Activated CD4-positive, alpha-beta T cell treated with anti-CD3 and anti-CD28 coated beads for 4 hours (primary cell): ENCODE results near the gene PIMREG.

Experiments
- DNase-seq, 2 donors: peaks; one replicate each; pipeline ENCODE4 v3.0.0-alpha.2; 2020

PIMREG gene

DNA sequence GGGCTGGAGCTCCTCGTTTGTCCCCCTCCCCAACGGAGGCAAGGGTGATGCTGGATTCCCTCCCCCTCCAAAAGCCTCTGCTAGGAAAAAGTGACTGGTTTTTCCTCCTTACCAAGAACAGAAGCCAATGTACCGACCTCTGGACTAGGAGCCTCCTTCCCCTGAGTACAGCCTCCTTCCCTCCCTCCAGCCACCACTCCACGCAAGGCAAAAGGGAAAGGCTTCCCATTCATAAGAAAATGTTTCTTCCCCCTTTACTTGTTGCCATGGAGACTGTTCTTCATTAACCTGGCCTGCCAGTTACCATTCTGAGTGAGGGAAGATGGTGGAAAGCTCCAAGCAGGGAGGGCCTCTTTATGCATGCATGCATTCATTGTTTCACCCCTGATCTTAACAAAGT lies 4.3 kb upstream of the PIMREG start:
- DNase-seq, result no peak

DNA sequence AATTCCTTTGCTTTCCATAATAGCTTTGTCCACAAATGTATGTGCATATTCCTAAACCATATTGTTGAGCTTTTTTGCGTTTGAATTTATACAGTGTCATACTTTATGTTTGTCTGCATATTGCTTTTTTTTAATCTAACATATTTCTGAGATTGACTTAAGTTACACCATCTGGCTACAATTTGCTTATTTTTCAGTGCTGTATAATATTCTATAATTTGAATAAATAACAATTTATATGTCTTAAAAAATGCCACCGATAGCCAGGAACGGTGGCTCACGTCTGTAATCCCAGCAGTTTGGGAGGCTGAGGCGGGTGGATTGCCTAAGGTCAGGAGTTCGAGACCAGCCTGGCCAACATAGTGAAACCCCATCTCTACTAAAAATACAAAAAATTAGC lies 1.5 kb upstream of the PIMREG start:
- DNase-seq, result no peak

DNA sequence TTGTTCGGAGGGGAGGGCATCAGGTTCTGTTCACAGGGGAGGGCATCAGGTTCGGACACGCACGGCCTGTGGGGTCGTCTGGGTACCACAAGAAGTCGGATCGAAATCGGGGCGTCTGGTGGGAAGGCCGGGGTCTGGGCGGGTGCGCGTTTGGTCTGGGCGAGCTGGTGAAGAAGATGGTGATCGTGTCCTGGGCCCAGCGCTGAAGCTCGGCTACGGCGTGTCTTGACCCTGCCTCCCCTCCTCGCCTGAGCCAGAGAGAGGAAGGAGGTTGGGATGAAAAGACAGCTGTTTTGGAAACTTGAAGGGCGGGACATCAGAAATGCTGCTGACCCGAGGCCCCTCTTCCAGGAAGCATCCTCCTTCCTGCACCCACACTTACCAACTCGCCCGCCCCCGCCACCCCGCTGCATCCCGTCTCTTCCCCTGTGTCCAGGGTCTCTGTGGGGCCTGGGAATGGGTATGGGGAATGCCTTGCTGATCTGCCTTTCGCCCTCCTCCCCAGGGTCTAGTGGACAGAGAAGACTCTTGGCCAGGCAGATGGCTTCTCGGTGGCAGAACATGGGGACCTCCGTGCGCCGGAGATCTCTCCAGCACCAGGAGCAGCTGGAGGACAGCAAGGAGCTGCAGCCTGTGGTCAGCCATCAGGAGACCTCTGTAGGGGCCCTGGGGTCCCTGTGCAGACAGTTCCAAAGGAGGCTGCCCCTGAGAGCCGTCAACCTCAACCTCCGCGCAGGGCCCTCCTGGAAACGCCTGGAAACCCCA lies 498 bp downstream of the PIMREG start:
- no peak for DNase-seq

DNA sequence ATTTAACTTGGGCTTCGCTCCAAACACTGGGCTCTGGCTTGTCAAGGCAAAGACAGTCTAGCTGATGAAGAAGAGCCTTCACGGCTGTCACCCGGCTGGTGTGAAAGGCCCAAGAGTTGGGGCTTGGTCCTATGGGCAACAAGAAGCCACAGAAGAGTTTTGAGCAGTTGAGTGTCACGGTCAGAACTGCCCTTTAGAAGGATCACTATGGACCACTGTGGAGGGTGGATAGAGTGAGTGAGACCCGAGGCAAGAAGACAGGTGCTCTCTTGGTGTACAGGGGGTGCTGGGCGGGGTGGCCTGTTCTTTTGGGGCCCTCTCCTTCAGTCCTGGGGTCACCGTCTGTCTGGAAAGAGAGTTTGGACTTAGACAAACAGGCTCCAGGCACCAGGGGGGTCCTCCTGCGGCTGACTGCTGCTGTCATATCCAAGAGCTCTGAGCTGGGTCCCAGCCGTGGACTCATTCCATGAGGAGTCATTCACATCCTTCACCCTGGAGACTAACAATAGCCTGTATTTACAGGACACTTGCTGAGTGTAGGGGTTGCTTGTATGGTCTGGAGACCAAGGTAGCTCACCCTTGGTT lies 2.4 kb downstream of the PIMREG start:
- no peak for DNase-seq

DNA sequence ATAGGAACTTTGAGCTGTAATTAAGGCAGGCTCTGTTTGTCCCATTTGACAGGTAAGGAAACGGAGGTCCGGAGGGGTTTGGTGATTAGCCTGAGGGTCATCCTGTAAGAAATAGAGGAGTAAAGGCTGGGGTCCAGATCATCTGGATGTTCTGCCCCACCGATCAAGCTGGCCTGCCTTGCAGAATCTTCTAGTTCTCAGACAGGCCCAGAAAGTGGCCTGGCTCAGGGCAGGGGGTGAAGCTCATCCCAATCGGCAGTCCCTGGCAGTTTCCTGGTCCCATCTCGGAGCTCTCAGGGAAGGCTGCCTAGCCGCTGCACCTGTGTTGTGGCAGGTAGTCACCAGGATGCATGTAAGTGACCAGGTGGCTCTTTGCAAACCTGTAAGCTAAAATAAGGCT lies 4.2 kb downstream of the PIMREG start:
- DNase-seq, result no peak

DNA sequence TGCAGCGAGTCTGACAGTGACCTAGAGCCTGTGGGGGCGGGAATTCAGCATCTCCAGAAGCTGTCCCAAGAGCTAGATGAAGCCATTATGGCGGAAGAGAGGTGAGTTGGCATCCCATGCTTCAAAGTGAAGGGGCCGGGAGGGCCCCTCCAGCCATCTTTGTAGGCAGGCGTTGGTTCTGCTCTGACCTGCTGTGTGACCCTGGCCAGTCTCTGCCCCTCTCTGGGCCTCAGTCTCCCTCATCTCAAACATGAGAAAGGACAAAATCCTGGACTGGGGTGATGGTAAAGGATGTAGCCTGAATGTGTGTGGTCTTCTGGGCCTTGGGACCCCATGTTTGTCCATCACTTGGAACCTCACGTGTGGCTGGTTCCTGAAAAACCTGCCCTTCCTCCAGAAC lies 5.1 kb downstream of the PIMREG start:
- no peak for DNase-seq

DNA sequence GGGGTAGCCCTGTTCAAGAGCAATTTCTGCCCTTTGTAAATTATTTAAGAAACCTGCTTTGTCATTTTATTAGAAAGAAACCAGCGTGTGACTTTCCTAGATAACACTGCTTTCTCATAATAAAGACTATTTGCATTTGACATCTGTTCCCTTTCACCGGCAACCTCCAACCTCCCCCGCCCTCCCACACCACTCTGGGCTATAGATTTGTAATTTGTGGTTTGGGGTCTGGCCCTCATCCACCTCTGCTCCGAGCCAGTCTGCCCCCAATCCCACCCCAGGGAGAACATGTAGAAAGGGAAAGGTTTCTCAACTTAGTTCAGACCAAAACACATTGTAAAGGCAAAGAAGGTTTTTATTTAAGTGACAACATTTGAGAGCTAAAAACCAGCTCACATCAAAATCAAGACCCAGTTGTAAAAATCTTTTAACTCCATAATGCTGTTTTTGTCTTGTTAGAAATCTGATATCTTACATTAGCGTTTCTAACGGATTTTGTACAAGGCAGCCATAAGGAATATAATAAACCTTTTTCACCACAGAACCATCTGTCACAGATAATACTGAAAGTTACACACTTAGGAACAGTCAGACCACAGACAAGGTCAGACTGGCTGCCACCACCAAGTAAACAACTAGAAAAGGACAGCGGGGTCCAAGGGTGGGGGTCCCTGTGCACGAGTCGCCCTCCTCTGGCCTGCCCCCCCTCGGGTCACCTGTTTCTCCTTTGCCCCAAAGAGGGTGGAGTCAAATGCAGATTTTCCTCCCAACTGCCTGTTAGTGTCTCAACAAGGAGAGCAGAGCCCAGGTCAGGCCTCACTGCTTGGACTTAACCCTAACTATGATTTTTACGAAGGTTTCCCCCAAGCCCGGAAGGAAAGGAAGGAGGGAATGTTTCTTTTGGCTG lies 6.9 kb downstream of the PIMREG start:
- DNase-seq, result no peak

DNA sequence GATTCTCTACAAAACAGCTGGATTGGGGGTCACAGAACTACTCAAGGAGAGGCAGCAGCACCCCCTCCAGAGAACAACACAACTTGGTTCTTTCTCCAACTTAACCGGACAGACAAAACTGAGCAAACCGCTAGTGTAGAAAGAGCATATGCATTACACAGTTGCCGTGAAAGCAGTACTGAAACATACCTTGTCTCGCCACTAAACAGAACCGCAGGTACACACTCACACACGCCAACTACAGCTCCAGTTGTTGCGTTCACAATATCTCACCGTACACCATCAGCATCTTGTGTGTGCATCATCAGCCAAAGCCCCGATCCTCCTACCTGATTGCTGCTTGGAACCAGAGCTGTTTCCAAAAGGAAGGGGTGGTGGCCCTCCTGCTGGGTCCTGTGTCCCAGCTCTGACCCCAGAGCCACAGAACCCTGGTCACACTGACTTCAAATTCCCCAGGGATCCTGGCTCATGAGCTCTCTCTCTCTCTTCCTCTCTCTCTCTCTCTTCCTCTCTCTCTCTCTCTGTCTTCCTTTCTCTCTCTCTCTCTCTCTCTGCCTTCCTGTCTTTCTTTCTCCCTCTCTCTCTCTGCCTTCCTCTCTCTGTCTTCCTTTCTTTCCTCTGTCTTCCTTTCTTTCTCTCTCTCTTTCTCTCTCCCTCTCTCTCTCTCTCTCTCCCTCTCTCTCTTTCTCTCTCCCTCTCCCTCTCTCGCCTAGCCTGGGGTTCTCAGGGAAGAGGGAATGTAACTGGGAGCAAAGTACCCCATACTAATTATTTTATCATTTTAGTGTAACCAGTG lies 8.4 kb downstream of the PIMREG start:
- no peak for DNase-seq

DNA sequence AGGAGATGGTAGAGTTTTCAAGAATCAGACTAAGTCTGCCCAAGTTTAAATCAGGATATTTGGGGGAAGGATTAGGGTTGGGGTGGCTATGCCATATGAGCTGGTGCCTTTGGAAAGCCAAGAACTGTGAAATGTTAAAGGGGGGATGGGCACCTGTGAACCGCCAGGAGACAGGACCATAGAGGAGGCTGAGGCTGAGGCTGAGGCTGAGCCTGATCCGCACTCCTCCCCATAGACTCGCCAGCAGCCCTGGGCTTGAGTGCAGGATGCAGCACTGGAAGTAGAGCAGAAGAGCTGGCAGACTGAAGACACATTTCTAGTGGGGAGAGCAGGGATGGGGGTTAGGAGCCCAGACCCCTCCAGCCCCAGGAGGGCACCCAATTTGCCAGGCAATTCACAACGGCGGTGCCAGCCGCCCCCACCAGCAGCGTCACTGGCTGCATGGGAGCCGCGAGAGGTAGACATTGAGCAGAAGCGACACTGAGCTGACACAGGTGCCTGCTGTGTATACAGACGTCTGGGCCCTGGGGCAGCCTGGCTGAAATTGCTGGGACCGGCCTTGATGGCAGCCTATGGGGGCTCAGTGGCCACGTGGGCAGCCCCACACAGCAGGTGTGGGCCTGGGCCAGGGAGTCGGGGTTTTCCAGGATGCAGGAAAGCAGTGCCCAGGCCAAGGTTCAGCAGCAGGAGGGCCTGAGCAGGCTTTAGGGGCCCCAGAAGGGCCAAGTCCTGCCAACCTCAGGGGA lies 9.2 kb downstream of the PIMREG start:
- DNase-seq, result no peak

DNA sequence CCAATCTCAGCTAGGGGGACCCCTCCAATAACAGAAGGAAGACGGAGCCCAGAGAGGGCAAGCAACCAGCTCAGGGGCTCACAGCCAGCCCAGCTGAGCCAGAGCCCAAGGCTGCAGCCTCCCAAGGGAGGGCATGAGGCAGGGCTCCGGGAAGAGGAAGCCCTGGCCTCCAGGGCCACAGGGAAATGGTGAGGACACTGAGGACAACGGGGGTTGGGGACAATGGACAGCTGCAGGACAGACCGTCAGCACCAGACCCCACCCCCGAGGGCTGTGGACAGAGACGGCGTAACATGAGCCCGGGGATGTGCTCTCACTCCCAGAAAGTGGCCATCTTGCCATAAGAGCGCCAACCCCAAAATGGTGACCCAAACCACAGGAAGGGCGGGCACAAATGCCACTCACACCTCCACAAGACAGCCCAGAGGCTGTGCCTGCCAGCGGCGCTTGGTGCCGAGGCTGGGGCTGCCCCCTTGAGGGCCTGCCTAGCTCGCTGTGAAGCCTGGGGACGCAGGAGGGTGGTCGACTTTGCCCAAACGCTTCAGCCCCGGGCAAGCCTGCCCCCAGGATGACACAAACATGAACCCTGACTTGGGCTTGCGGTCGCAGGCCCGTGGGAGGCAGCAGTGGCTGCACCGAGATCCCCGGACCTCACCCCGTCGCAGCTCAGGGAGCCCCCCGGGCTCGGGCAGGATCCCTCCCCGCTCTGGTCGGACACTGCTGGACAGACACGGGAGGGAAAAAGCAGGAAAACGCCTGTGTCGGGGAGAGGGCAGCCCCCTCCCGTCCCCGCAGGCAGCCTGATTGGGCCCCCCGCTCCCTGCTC lies 10.5 kb downstream of the PIMREG start:
- DNase-seq, result no peak

DNA sequence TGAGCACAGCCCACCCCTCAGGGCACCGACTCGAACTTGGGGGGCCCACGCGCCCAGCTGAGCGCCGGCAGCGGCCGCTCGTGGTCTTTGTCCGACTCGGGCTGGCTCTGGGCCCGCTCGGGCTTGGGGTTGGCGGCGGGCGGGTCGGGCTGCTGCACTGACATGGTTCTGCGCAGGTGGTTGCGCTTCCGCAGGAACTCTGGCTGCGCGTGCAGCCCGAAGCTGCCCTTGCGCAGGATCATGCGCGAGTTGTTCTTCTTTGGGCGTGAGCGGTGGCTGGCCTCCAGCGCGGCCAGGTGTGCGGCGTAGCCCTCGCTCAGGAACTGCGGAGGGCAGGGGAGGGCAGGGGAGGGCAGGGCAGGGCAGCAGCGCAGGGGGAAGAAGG lies 11.1 kb downstream of the PIMREG start:
- peak; percentile 21 to 27 for DNase-seq

DNA sequence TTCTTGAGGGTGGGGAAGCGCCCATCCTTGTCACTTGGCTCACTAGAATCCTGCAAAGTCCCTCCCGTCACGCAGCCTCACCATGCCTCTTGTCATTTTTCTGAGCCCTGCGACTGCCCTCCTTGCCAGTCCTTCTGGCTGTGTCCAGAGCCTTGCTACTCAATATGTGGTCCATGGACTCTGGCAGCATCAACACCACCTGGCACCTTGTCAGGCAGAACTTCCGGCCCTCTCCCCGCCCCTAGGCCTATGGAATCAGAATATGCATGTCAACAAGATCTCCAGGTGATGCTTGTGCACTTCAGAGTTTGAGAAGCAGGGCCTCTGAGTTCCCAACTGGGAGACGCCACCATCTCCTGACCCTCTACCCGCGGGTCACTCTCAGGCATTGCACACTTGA lies 12.1 kb downstream of the PIMREG start:
- no peak for DNase-seq

DNA sequence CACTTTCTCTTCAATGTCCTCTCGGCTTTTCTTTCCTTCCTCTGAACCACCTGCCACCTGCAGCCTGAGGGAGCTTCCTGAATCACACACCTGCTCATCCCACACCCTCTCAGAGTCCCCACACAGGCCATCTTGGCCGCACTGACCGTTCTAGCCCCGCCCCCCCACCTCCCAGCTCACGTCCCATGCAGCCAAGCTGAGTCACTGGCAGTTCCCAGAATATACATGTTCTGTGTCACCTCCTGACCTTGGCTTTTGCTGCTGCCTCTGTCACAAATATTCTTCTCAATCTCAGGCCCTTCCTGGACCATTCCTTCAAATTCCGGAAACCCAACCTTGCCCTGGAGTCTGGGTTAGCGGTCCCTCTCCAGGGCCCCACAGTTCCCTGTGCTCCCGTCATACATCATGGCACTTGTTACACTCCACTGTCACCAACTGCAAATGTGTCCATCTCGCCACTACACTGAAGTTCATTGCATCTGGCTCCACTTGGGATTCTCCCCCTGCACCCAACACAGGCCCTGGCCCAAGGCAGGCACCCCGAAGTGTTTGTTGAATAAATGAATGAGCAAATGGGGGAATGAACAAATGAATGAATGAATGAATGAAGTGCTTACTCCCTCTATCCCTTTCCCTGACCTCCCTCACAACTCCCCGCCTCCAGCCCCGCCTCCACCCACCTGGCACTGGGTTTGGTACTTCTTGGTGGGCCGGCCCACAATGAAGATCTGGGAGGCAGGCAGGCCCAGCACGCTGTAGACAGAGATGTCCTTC lies 12.8 kb downstream of the PIMREG start:
- no peak for DNase-seq

DNA sequence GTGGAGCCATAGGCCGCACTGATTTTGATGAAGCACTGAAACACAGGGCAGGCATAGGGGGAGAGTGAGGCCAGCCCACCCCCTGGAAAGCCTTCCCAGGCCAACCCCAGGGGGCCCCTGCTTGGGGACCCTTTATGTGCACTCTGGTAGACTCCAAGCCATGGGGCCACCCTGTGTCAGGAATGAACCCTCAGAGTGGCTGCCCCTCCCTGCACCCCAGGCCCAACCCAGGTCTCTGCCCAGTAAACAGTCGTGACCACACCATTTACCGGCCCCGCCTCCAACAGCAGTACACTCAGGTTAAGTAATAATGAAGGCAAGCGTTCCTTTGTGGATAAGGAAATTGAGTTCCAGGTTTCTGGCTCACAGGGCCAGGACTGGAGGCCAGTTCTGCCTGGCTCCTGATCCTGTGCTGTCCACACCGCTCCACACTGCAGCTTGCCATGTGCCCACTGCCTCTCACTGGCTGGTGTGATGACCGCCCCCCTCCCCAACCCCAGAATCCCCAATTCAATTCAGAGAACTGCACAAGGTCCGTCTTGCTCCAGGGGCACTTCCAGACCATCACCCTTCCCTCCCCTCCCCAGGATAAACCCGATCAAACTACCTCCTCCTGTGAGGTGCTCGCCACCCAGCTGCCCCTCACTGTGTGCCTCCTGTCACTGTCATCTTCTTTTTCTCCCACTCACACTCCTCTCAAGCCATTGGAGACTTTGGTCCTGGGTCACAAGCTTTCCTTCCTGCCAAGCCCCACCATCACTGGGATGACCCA lies 13.6 kb downstream of the PIMREG start:
- DNase-seq, result no peak

DNA sequence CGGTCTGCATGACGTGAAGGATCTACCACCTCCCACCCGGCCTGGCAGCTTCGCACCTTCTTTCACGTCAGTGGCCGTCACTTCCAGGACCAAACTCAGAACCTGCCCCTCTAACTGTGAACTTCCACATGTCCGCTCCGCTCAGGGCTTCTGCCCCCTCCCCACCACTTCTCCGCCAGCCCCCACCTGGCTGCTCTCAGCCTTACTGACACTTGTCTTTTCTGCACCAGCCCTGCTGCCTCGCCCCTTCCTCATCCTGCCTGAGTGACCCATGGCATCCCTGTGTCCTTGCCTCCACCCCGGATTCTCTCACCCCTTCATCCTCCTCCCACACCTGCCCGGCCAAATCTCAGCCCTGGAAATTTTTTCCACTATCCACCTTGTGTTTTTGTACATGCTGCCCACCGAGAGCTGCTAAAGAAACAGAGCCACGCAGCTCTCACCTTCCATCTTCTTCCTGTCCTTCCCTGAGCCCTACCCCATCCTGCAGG lies 14.2 kb downstream of the PIMREG start:
- DNase-seq, result no peak

DNA sequence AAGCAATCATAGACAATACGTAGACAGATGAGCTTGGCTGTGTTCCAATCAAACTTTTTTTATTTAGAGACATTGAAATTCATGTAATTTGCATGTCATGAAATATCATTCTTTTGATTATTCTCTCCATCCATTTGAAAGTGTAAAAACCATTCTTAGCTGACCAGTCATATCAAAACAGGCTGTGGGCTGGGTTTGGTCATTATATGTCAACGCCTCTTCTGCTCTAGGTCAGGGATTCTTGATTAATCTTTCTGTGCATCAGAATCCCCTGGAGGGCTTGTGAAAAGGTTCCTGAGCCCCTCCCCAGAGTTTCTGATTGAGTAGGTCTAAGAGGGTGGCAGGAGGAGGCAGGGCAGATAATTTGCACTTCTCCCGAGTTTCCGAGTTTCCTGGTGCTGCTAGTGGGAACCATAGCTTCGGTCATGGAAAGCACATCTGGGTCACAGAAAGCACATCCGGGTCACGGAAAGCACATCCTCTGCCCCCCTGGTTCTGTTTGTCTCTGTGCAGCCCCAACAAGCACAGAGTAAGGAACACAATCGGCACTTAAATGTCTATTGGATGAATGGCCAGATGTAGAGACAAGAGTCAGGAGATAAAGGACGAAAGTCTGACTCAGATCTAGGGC lies 16.4 kb downstream of the PIMREG start:
- DNase-seq, result no peak

DNA sequence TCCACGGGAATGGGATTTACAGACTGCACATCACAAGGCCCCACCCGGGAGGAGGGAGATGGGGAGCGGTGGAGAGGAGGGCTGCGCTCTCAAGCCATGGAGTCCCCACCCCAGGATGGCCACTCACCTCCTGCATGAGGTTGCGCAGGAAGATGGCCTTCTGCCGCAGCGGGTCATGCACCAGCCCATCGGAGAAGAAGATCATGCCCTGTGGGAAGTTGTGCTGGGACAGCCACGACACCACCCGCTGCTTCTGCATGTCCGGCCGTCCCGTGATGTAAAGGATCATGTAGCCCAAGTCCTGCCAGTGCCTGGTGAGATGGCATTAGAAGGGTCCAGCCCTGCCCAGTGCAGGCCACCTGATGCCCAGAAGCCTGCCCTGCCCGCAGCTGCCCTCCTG lies 17.0 kb downstream of the PIMREG start:
- DNase-seq, result no peak

DNA sequence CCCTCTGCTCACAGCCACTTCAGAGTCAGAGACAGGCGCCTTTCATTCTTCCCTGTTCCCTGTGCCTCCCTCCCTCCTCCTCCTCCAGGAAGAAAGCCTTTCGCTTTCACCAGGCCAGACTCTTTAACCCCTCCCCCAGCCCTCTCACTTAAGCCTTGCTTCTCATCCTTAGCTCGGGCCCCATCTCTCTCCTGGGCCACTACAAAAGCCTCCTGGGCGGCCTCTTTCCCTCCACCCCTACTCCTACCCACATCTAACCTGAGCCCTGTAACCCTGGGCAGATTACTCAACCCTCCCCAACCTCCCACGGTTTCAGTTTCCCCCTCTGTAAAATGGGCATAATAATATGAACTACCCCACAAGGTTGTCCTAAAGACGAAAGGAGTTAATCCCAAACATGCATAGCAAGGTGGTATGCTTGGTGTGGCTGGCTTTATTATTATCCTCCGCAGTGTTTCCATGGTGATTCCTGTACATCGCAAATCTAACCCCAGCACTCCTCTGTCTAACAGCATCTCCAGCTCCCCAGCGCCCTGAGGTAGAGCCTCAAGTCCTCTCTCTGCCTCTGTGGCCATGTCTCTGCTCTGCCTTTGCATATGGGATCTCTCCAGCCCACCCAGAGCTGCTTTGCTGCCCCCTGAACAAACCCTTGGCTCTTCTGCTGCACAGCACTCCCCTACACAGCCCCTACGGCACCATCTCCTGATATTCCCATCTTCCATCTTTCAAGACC lies 17.7 kb downstream of the PIMREG start:
- DNase-seq, result no peak
